Hematopoietic multipotent progenitor cell treated with erythropoietin and hydrocortisone succinate and interleukin-3 and kit ligand, for 17 days (in vitro differentiated cells): ENCODE measurements around the gene RPS4Y1.

Experiments
- DNase-seq: peaks from one replicate; pipeline ENCODE4 v3.0.0-alpha.2; 2015; ENCODE audit warnings: low spot score

RPS4Y1 gene

GRCh38 chrY:2883561-2883960 lies 42.2 kb downstream of the RPS4Y1 start:
- DNase-seq, result no peak

GRCh38 chrY:2885880-2886279 lies 44.5 kb downstream of the RPS4Y1 start:
- no peak for DNase-seq

- DNase-seq, result no peak
Observed at GRCh38 chrY:2887386-2887785, 46.0 kb downstream of the RPS4Y1 start.

GRCh38 chrY:2887955-2888354 lies 46.6 kb downstream of the RPS4Y1 start:
- DNase-seq, result no peak

GRCh38 chrY:2893471-2893870 lies 52.1 kb downstream of the RPS4Y1 start:
- DNase-seq, result no peak

GRCh38 chrY:2896050-2896449 lies 54.6 kb downstream of the RPS4Y1 start:
- no peak for DNase-seq

GRCh38 chrY:2907356-2907755 lies 66.0 kb downstream of the RPS4Y1 start:
- DNase-seq, result no peak

GRCh38 chrY:2913066-2913815 lies 71.8 kb downstream of the RPS4Y1 start:
- peak; percentile 58 for DNase-seq
